Body of pancreas (tissue), 4 donors: Measurements from ENCODE around the gene KRTAP10-9. TPM values are rescaled to one million over a fixed set of nuclear protein-coding genes. Genes with fewer than 3 reads are reported as not detected.
"Not testable (repeated sequence)": the region's sequence is repeated elsewhere in the genome, so short reads cannot be mapped to it uniquely, and the experiment has no call there.

ENCODE experiments used
- ATAC-seq: fragments of 150-250 bp; one replicate; pipeline ENCODE4 v1.9.1; 2016
- DNase-seq, 4 donors: peaks; one replicate each; pipeline ENCODE4 v3.0.0-alpha.2; 2019
- H3K27ac ChIP-seq, 4 donors: fragments of 200-600 bp; sonication (generic); 1 replicate in 3 of 4; 2 replicates in 1 of 4; pipeline versions ENCODE4 v1.5.1 to v1.6.1; 2016 to 2019; ENCODE audit warnings: mild to moderate bottlenecking in 1 of 4, mixed read lengths in 1 of 4, moderate library complexity in 1 of 4
- H3K27me3 ChIP-seq, 2 donors: fragments of 200-600 bp; sonication (generic); one replicate each; pipeline ENCODE4 v1.6.0; 2016; ENCODE audit warnings: mild to moderate bottlenecking in 1 of 2
- H3K36me3 ChIP-seq, 2 donors: fragments of 200-600 bp; sonication (generic); replicated peaks in 1 of 2; 2 replicates each; pipeline ENCODE4 v1.5.1; 2016; ENCODE audit warnings: low read depth in 2 of 2; ENCODE audit not compliant: insufficient read depth in 1 of 2
- H3K4me1 ChIP-seq: fragments of 200-600 bp; sonication (generic); one replicate; pipeline ENCODE4 v1.6.0; 2016
- H3K4me3 ChIP-seq, 2 donors: fragments of 200-600 bp; sonication (generic); 1 replicate in 1 of 2; 2 replicates in 1 of 2; pipeline ENCODE4 v1.5.1; 2016 to 2019
- H3K9me3 ChIP-seq, 3 donors: fragments of 200-600 bp; sonication (generic); 1 replicate in 2 of 3; 2 replicates in 1 of 3; pipeline ENCODE4 v1.5.1; 2016
- POLR2A ChIP-seq, 3 donors: fragments of 450-650 bp; IDR thresholded peaks; one replicate each; pipeline ENCODE4 v1.6.1; 2016; ENCODE audit warnings: antibody characterized with exemption in 3 of 3, mild to moderate bottlenecking in 2 of 3
- WGBS, 2 donors: methylation state at CpG; one replicate each; pipeline ENCODE4 v1.1.5; 2017; 5-methylcytosine and 5-hydroxymethylcytosine counted together
- intact Hi-C: fragments of 100-400 bp; cut with DNase I; formaldehyde crosslinking; loops from one replicate; pipeline ENCODE4 v1.15.1; 2023
- total RNA-seq, 2 donors: library from RNA; depleted of rRNA; stranded (reverse); fragments of >200 nt; gene quantifications; one replicate each; pipeline ENCODE4 v1.1.0, GENCODE V29; 2016
- TF ChIP-seq, protein P1 (sequence below), 7 experiments: fragments of 450-650 bp in 4 of 7; fragments of 200-600 bp in 3 of 7; sonication (generic) in 3 of 7; IDR thresholded peaks; one replicate each; pipeline ENCODE4 v1.5.1; 2016 to 2019; ENCODE audit warnings: antibody characterized with exemption in 7 of 7

KRTAP10-9 gene
- total RNA-seq, 2 donors from 2014 or later = not detected

DNA sequence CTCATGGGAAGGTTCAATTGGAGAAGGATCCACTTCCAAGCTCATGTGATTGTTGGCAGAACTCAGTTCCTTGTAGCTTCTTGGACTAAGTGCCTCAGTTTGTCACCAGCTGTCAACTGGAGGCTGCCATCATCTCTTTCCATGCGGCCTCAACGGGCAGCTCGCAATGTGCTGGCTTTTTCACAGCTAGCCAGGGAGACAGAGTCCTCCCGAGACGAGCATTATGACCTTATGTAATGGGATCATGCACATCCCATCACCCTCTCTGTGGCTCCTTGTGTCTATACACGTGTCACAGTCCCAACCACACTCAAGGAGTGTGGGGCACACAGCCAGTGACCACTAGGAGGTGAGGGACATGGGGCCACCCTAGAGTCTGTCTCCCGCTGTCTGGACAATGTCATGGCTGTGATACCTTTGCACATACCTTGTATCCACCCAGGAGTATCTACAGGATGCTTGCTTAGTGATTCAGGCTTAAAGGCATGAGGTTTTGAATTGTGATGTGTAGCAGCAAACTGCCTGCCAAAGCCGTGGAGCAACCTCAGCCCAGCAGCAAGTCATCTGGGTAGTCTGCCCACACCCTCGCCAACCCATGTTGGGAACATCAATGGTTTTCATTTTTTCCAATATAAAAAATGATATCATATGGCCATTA lies 30.7 kb upstream of the KRTAP10-9 start:
- no peak for ATAC-seq
- H3K27me3 ChIP-seq = no peaks in the 10 kb centered on the region
- H3K9me3 ChIP-seq = no peaks in the 10 kb centered on the region
- no peaks in the 10 kb centered on the region for H3K36me3 ChIP-seq
- TF ChIP-seq, protein P1, sequence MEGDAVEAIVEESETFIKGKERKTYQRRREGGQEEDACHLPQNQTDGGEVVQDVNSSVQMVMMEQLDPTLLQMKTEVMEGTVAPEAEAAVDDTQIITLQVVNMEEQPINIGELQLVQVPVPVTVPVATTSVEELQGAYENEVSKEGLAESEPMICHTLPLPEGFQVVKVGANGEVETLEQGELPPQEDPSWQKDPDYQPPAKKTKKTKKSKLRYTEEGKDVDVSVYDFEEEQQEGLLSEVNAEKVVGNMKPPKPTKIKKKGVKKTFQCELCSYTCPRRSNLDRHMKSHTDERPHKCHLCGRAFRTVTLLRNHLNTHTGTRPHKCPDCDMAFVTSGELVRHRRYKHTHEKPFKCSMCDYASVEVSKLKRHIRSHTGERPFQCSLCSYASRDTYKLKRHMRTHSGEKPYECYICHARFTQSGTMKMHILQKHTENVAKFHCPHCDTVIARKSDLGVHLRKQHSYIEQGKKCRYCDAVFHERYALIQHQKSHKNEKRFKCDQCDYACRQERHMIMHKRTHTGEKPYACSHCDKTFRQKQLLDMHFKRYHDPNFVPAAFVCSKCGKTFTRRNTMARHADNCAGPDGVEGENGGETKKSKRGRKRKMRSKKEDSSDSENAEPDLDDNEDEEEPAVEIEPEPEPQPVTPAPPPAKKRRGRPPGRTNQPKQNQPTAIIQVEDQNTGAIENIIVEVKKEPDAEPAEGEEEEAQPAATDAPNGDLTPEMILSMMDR (IDR thresholded peaks at IDR 0.05) = no peak
- no peak for TF ChIP-seq POLR2A (IDR thresholded peaks at IDR 0.05)
- no peak overlapping the region for H3K27ac ChIP-seq
- intact Hi-C loops = no loop called here
- DNase-seq = no peak
- no peaks in the 10 kb centered on the region for H3K4me1 ChIP-seq
- 40 to 70% methylated on average over 7 to 9 of the region's 9 CpGs for WGBS, 2 donors
- H3K4me3 ChIP-seq = no peak overlapping the region

- ATAC-seq (no peak), DNase-seq (no peak)
- intact Hi-C loops = no loop called here
- Histone ChIP-seq H3K4me1 (no peaks in the 10 kb centered on the region), H3K9me3 (no peaks in the 10 kb centered on the region), H3K27ac (no peak overlapping the region), H3K27me3 (no peaks in the 10 kb centered on the region), H3K4me3 (no peak overlapping the region), H3K36me3 (no peaks in the 10 kb centered on the region)
- TF ChIP-seq, protein P1 (IDR thresholded peaks at IDR 0.05) = no peak
- 57 to 72% methylated on average over 11 of the region's 11 CpGs for WGBS, 2 donors
Measured at GRCh38 chr21:44598061-44598460, 28.8 kb upstream of the KRTAP10-9 start.

- intact Hi-C loops = no loop called here
- no peak for DNase-seq
- Histone ChIP-seq H3K9me3 (no peaks in the 10 kb centered on the region), H3K27me3 (no peaks in the 10 kb centered on the region), H3K4me1 (no peaks in the 10 kb centered on the region), H3K4me3 (no peak overlapping the region), H3K27ac (no peak overlapping the region), H3K36me3 (no peaks in the 10 kb centered on the region)
- ATAC-seq = no peak
- TF ChIP-seq, protein P1 (IDR thresholded peaks at IDR 0.05) = no peak
- no peak for TF ChIP-seq POLR2A (IDR thresholded peaks at IDR 0.05)
- WGBS, 2 donors = 77% methylated on average over 8 of the region's 8 CpGs
Measured at GRCh38 chr21:44599264-44600029, 27.4 kb upstream of the KRTAP10-9 start.

GRCh38 chr21:44600118-44600978 lies 26.5 kb upstream of the KRTAP10-9 start, which contains the start of gene KRTAP10-7:
Gene KRTAP10-7 (plus strand): TSS chr21:44600597. CDS start chr21:44600622, 25 bp downstream.
- H3K4me3 ChIP-seq, H3K36me3 ChIP-seq, intact Hi-C loops, H3K27ac ChIP-seq, H3K4me1 ChIP-seq, ATAC-seq, H3K9me3 ChIP-seq, H3K27me3 ChIP-seq, DNase-seq: not testable (repeated sequence)
- 51 to 61% methylated on average over 13 to 18 of the region's 23 CpGs for WGBS, 2 donors

- H3K9me3 ChIP-seq, H3K27ac ChIP-seq, ATAC-seq, intact Hi-C loops, H3K4me1 ChIP-seq, H3K4me3 ChIP-seq, H3K27me3 ChIP-seq, H3K36me3 ChIP-seq, DNase-seq: not testable (repeated sequence)
- WGBS, 2 donors = 50 to 67% methylated on average over 8 to 9 of the region's 10 CpGs
Measured at GRCh38 chr21:44601091-44601490, 25.8 kb upstream of the KRTAP10-9 start.
